ENCODE measurements around the gene PTP4A2. TPM values are rescaled to one million over a fixed set of nuclear protein-coding genes. Genes with fewer than 3 reads are reported as not detected.

Gene PTP4A2
- total and polyA plus RNA-seq, 2 donors (not counting 1 experiment from before 2014, with no cell fraction given): 78.2 to 193 TPM

DNA sequence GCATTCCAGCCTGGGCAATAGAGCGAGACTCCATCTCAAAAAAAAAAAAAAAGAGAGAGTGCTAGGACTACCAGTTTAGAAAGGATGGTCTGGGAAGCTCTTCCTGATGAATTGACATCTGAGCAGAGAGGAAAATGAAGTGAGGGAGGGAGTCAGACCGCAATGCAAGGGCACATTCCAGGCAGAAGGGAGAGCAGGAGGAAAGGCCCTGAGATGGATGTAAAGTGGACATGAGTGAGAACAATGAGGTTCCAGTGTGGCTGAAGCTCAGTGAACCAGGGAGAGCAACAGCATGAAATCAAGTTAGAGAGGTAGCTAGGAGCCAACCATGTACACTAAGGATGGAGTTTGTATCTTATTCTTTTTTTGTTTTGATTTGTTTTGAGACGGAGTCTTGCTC lies 66.5 kb downstream of the PTP4A2 start:
- Mint-ChIP-seq H3K9me3 (ENCODE audit: insufficient read depth) (no peaks in the 10 kb centered on the region), H3K27ac (no peak overlapping the region), H3K27me3 (no peaks in the 10 kb centered on the region), H3K4me1 (peaks cover 9% of the 10 kb centered on the region), H3K4me3 (no peak overlapping the region)
- H3K9me3 ChIP-seq (ENCODE audit: control extremely low read depth in 1 of 3, control insufficient read depth in 2 of 3, insufficient read depth in 1 of 3, low read length in 2 of 3): no peaks in the 10 kb centered on the region
- no peak overlapping the region for H3K4me3 ChIP-seq (ENCODE audit: control extremely low read depth in 1 of 5, extremely low read depth in 1 of 5, insufficient read depth in 1 of 5, low read depth in 2 of 5, low read length in 4 of 5)
- TF ChIP-seq EZH2 (IDR thresholded peaks at IDR 0.05; ENCODE audit: borderline replicate concordance, insufficient read depth, low read depth, low read length, poor library complexity, severe bottlenecking): no peak
- TF ChIP-seq, protein P1, sequence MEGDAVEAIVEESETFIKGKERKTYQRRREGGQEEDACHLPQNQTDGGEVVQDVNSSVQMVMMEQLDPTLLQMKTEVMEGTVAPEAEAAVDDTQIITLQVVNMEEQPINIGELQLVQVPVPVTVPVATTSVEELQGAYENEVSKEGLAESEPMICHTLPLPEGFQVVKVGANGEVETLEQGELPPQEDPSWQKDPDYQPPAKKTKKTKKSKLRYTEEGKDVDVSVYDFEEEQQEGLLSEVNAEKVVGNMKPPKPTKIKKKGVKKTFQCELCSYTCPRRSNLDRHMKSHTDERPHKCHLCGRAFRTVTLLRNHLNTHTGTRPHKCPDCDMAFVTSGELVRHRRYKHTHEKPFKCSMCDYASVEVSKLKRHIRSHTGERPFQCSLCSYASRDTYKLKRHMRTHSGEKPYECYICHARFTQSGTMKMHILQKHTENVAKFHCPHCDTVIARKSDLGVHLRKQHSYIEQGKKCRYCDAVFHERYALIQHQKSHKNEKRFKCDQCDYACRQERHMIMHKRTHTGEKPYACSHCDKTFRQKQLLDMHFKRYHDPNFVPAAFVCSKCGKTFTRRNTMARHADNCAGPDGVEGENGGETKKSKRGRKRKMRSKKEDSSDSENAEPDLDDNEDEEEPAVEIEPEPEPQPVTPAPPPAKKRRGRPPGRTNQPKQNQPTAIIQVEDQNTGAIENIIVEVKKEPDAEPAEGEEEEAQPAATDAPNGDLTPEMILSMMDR (IDR thresholded peaks at IDR 0.05): no peak
- no peaks in the 10 kb centered on the region for H3K27me3 ChIP-seq (replicated peaks in 1 of 4; ENCODE audit: control extremely low read depth in 1 of 4, control insufficient read depth in 3 of 4, insufficient read depth in 4 of 4, low read length in 3 of 4)
- H3K9ac ChIP-seq (ENCODE audit: low read length): no peak overlapping the region
- no peak for DNase-seq
- H3K4me2 ChIP-seq (replicated peaks; ENCODE audit: low read depth, low read length, poor library complexity, severe bottlenecking): no peak overlapping the region
- CTCF ChIA-PET: interaction anchor here (1.2 kb wide), 1 partner anchor 92 kb away, joined by 9 read pairs; no protein-coding TSS in a partner anchor
- no peaks in the 10 kb centered on the region for H3K36me3 ChIP-seq (replicated peaks in 1 of 2; ENCODE audit: control extremely low read depth in 1 of 2, control insufficient read depth in 1 of 2, extremely low read depth in 1 of 2, insufficient read depth in 2 of 2, low read length in 1 of 2)
- intact Hi-C loops (cut with micrococcal nuclease): no loop called here
- ATAC-seq (ENCODE audit: low read depth): no peak
- WGBS (ENCODE audit: insufficient coverage): 100% methylated on average over 2 of the region's 3 CpGs
- no peak overlapping the region for H3K27ac ChIP-seq (ENCODE audit: low read length in 2 of 2)
- POLR2A ChIA-PET: interaction anchor here (0.6 kb wide), 1 partner anchor 31 kb away, joined by 6 read pairs; no protein-coding TSS in a partner anchor
- peaks cover 1 to 5% of the 10 kb centered on the region in 2 donors for H3K4me1 ChIP-seq (ENCODE audit: control insufficient read depth in 2 of 2, insufficient read depth in 2 of 2, low read length in 2 of 2)
- no peaks in the 10 kb centered on the region for H4K20me1 ChIP-seq (ENCODE audit: control insufficient read depth, insufficient read depth, low read length, poor library complexity, severe bottlenecking)
- no peaks in the 10 kb centered on the region for H3K79me2 ChIP-seq (ENCODE audit: control insufficient read depth, insufficient read depth, low read length)
- H2AFZ ChIP-seq (ENCODE audit: insufficient read depth, low read depth, low read length, poor library complexity, severe bottlenecking): no peak overlapping the region

- 93% methylated on average over 3 of the region's 7 CpGs for WGBS (ENCODE audit: insufficient coverage)
- H3K4me2 ChIP-seq (replicated peaks; ENCODE audit: low read depth, low read length, poor library complexity, severe bottlenecking): no peak overlapping the region
- intact Hi-C loops (cut with micrococcal nuclease): no loop called here
Observed at GRCh38 chr1:31870086-31870736, 68.0 kb downstream of the PTP4A2 start.

More at GRCh38 chr1:31870086-31870736, 68.0 kb downstream of the PTP4A2 start:
- peaks cover 7 to 10% of the 10 kb centered on the region in 2 donors for H3K4me1 ChIP-seq (ENCODE audit: control insufficient read depth in 2 of 2, insufficient read depth in 2 of 2, low read length in 2 of 2)
- Mint-ChIP-seq H3K27ac (no peak overlapping the region), H3K4me1 (peaks cover 8% of the 10 kb centered on the region), H3K9me3 (ENCODE audit: insufficient read depth) (no peaks in the 10 kb centered on the region), H3K4me3 (no peak overlapping the region), H3K27me3 (no peaks in the 10 kb centered on the region)
- DNase-seq: no peak
- no peaks in the 10 kb centered on the region for H3K9me3 ChIP-seq (ENCODE audit: control extremely low read depth in 1 of 3, control insufficient read depth in 2 of 3, insufficient read depth in 1 of 3, low read length in 2 of 3)
- no peak overlapping the region for H3K4me3 ChIP-seq (ENCODE audit: control extremely low read depth in 1 of 5, extremely low read depth in 1 of 5, insufficient read depth in 1 of 5, low read depth in 2 of 5, low read length in 4 of 5)
- no peaks in the 10 kb centered on the region for H4K20me1 ChIP-seq (ENCODE audit: control insufficient read depth, insufficient read depth, low read length, poor library complexity, severe bottlenecking)
- H3K9ac ChIP-seq (ENCODE audit: low read length): no peak overlapping the region
- no peaks in the 10 kb centered on the region for H3K27me3 ChIP-seq (replicated peaks in 1 of 4; ENCODE audit: control extremely low read depth in 1 of 4, control insufficient read depth in 3 of 4, insufficient read depth in 4 of 4, low read length in 3 of 4)
- H2AFZ ChIP-seq (ENCODE audit: insufficient read depth, low read depth, low read length, poor library complexity, severe bottlenecking): no peak overlapping the region
- ChIA-PET POLR2A (interaction anchor here (0.5 kb wide), 1 partner anchor 1081 kb away, joined by 3 read pairs; no protein-coding TSS in a partner anchor), CTCF (interaction anchor here (1.3 kb wide), 1 partner anchor 20 kb away, joined by 4 read pairs; no protein-coding TSS in a partner anchor)
- no peak overlapping the region for H3K27ac ChIP-seq (ENCODE audit: low read length in 2 of 2)
- ATAC-seq (ENCODE audit: low read depth): no peak
- TF ChIP-seq EZH2 (IDR thresholded peaks at IDR 0.05; ENCODE audit: borderline replicate concordance, insufficient read depth, low read depth, low read length, poor library complexity, severe bottlenecking): no peak
- no peaks in the 10 kb centered on the region for H3K79me2 ChIP-seq (ENCODE audit: control insufficient read depth, insufficient read depth, low read length)
- H3K36me3 ChIP-seq (replicated peaks in 1 of 2; ENCODE audit: control extremely low read depth in 1 of 2, control insufficient read depth in 1 of 2, extremely low read depth in 1 of 2, insufficient read depth in 2 of 2, low read length in 1 of 2): no peaks in the 10 kb centered on the region
